Ecto neural progenitor cell (in vitro differentiated cells): Measurements from ENCODE around the gene CRB2.

Experiments used
- DNase-seq: peaks from one replicate; pipeline ENCODE4 v3.0.0-alpha.2; 2018; ENCODE audit warnings: low spot score

The CRB2 gene

GRCh38 chr9:123402981-123403509 is 47.0 kb downstream of the CRB2 start:
- no peak for DNase-seq

- no peak for DNase-seq
Measured at GRCh38 chr9:123406016-123406415, 50.0 kb downstream of the CRB2 start.

GRCh38 chr9:123406691-123407216 is 50.8 kb downstream of the CRB2 start:
- no peak for DNase-seq

GRCh38 chr9:123407217-123407851 is 51.3 kb downstream of the CRB2 start:
- no peak for DNase-seq

- no peak for DNase-seq
Measured at GRCh38 chr9:123408313-123409262, 52.6 kb downstream of the CRB2 start.

- DNase-seq: no peak
Measured at GRCh38 chr9:123410281-123410910, 54.4 kb downstream of the CRB2 start.

GRCh38 chr9:123411191-123411590 is 55.2 kb downstream of the CRB2 start:
- no peak for DNase-seq

GRCh38 chr9:123411636-123412035 is 55.6 kb downstream of the CRB2 start:
- DNase-seq: no peak

GRCh38 chr9:123412171-123412820 is 56.3 kb downstream of the CRB2 start:
- no peak for DNase-seq

- DNase-seq: no peak
Measured at GRCh38 chr9:123414204-123414603, 58.2 kb downstream of the CRB2 start.

- DNase-seq: no peak
Measured at GRCh38 chr9:123414936-123415930, 59.2 kb downstream of the CRB2 start.

GRCh38 chr9:123416176-123416575 is 60.2 kb downstream of the CRB2 start:
- DNase-seq: no peak

GRCh38 chr9:123417289-123418051 is 61.5 kb downstream of the CRB2 start:
- no peak for DNase-seq

- no peak for DNase-seq
Measured at GRCh38 chr9:123418052-123418430, 62.0 kb downstream of the CRB2 start.

GRCh38 chr9:123418506-123418905 is 62.5 kb downstream of the CRB2 start:
- no peak for DNase-seq

- no peak for DNase-seq
Measured at GRCh38 chr9:123419091-123419490, 63.1 kb downstream of the CRB2 start.

GRCh38 chr9:123419721-123420591 is 64.0 kb downstream of the CRB2 start:
- no peak for DNase-seq

- DNase-seq: no peak
Measured at GRCh38 chr9:123420592-123421111, 64.7 kb downstream of the CRB2 start.

- no peak for DNase-seq
Measured at GRCh38 chr9:123421186-123421585, 65.2 kb downstream of the CRB2 start.
